C4-2B (cell line): ENCODE measurements around the gene FAM43B.

Experiments used
- H3K27ac ChIP-seq: fragments of 450-650 bp; 2 replicates; pipeline ENCODE4 v1.5.1; 2017
- ZFX ChIP-seq: fragments of 450-650 bp; IDR thresholded peaks from 2 replicates; pipeline ENCODE4 v1.6.1; 2017
- TF ChIP-seq, protein P1 (sequence below): fragments of 450-650 bp; conservative IDR thresholded peaks from 2 replicates; pipeline ENCODE4 v1.5.1; 2017; ENCODE audit warnings: mild to moderate bottlenecking

Gene FAM43B

DNA sequence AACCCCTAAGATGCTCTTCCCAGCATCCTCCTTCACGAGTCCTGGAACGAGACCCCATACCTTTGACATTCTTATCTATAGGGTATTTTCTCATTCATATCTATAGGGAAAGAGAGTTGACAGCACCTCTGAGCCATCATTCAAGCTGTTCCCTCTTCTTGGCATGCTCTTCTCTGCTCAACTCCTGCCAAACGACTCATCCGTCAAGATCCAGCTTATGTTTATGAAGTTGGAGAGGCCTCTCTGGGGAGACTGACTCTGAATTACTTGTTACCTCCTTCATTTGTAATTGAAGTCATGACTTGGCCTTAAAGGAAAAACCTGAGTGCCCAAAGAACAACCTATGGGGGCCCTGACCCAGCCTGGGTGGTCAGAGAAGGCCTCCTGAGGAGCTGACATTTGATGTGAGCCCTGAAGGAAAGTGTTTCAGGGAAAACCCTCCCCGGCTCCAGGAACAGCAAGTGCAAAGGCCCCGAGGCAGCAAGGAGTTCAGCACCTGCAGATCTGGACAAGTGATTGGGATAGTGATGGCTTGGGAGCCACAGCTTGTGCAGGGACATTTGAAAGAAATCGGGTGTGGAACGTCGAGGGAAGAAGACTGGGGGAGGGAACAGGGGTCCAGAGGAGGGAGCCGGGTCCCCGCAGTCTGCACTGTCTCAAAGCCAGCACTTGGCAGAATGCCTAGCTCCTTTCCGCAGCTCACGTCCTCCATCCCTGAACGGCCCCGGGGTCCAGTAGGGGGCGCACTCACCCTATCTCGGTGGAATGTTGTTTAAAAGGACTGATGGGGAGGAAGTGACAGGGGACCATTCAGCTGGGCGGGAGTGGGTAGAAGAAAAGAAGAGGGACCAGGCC is 22.5 kb downstream of the FAM43B start:
- TF ChIP-seq, protein P1, sequence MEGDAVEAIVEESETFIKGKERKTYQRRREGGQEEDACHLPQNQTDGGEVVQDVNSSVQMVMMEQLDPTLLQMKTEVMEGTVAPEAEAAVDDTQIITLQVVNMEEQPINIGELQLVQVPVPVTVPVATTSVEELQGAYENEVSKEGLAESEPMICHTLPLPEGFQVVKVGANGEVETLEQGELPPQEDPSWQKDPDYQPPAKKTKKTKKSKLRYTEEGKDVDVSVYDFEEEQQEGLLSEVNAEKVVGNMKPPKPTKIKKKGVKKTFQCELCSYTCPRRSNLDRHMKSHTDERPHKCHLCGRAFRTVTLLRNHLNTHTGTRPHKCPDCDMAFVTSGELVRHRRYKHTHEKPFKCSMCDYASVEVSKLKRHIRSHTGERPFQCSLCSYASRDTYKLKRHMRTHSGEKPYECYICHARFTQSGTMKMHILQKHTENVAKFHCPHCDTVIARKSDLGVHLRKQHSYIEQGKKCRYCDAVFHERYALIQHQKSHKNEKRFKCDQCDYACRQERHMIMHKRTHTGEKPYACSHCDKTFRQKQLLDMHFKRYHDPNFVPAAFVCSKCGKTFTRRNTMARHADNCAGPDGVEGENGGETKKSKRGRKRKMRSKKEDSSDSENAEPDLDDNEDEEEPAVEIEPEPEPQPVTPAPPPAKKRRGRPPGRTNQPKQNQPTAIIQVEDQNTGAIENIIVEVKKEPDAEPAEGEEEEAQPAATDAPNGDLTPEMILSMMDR: peak; percentile 65
- no peak for TF ChIP-seq ZFX
- no peak overlapping the region for H3K27ac ChIP-seq

DNA sequence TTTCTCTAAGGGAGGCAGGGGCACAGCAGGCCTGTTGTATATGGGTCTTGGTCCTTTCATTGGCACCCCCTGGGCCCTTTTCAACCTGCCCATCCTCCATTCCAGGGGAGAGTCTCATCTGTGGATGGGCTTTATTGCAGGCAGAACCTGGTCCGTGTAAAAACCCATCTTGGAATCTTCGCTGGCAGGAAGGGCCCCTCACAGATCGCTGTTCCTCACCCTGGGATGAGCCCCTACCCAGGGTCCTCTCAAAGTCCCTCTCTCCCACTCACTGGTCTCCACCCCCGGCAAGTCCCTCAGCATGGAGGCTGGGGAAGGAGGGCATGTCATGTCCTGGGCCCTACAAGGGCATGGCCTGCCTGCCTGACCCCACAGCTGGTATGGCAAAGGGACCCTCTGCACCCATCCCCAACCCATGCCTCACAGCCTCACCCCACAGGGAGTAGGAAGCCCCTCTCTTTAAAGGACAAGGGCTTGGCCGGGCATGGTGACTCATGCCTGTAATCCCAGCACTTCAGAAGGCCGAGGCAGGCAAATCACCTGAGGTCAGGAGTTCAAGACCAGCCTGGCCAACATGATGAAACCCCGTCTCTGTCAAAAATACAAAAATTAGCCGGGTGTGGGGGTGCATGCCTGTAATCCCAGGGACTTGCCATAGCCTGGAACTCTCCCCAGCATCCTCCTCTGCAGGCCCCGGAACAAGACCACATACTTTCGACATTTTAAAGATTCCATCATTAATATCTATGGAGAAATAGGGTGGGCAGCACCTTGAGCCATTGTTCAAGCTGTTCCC is 23.4 kb downstream of the FAM43B start:
- no peak for TF ChIP-seq ZFX
- TF ChIP-seq, protein P1: peak; percentile 37

GRCh38 chr1:20578062-20578461 is 25.7 kb downstream of the FAM43B start:
- no peak overlapping the region for H3K27ac ChIP-seq
- TF ChIP-seq ZFX: no peak
- TF ChIP-seq, protein P1: no peak

More for the DNA sequence above, 23.4 kb downstream of the FAM43B start:
- H3K27ac ChIP-seq: no peak overlapping the region

DNA sequence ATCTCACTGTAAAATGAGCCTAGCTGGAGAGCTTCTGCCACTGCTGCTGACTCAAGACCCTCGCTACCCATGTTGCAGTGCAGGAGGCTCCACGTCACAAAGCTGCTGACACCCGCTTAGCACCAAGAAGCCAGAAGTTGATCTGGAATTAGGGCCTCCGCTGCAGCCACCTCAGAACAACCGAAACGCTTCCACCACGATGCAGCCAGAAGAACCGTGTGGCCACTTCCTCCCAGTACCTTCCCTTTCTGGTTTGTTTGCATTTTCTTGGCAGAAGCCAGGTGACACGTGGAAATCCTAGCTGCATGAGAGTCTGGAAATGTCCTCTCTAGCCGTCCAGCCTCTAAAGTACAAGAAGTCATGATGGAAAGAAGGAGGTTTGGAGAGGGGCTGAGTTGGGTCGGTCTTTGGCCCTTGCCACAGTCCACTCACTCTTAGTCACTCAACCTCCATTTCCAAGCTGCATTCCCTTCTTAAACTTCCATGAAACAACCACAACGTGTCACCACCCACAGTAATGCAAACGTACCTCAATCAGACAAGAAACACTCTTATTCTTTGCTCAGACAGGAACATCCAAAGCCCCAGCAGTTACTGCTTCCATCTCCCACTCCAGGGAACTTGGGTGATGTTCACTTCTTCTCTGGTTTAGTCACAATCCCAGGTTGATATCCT is 26.5 kb downstream of the FAM43B start:
- TF ChIP-seq, protein P1: no peak
- no peak for TF ChIP-seq ZFX
- no peak overlapping the region for H3K27ac ChIP-seq

DNA sequence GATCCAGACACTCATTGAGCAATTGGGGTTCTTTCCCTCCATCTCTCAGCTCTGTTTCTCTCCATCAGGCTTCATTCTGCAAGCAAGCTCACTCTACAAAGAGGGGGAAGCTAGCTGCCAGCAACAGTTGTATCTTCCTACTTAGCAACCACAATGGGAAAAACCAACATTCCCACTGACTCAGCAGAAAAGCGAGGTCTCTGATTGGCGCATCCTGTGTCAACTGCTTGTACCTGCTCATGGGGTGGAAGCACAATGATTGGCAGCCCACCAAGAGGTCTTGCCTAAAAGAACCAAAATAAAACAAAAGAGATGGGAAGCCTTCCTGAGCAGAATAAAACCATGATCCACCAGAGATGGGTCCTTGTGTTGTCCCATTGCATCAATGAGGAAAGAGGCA is 32.5 kb downstream of the FAM43B start:
- TF ChIP-seq, protein P1: no peak
- no peak overlapping the region for H3K27ac ChIP-seq

- TF ChIP-seq, protein P1: no peak
- TF ChIP-seq ZFX: no peak
- no peak overlapping the region for H3K27ac ChIP-seq
Observed at GRCh38 chr1:20586953-20587660, 34.7 kb downstream of the FAM43B start.
